GM21423 (cell line): ENCODE results near the gene CHAC1.

Experiments used
- ATAC-seq: cut with Tn5 transposase; IDR thresholded peaks from one replicate; pipeline ENCODE4 v1.9.1; 2021; ENCODE audit warnings: mild to moderate bottlenecking, moderate library complexity; ENCODE audit not compliant: unreplicated experiment

Gene CHAC1

GRCh38 chr15:40922608-40923005, 30.7 kb upstream of the CHAC1 start:
- ATAC-seq: no peak

- ATAC-seq: no peak
Observed at GRCh38 chr15:40923551-40923950, 29.7 kb upstream of the CHAC1 start.

GRCh38 chr15:40925495-40925862, 27.8 kb upstream of the CHAC1 start:
- ATAC-seq: no peak

- no peak for ATAC-seq
Observed at GRCh38 chr15:40925863-40926658, 27.2 kb upstream of the CHAC1 start.

GRCh38 chr15:40926659-40927494, 26.4 kb upstream of the CHAC1 start:
- ATAC-seq: no peak

GRCh38 chr15:40927495-40927872, 25.8 kb upstream of the CHAC1 start:
- no peak for ATAC-seq

GRCh38 chr15:40927873-40928806, 25.1 kb upstream of the CHAC1 start:
- no peak for ATAC-seq

GRCh38 chr15:40928821-40929659, 24.2 kb upstream of the CHAC1 start, which contains the start of gene DLL4:
Gene DLL4 (plus strand): TSS chr15:40929340. CDS start chr15:40929669, 329 bp downstream.
- ATAC-seq: peak; percentile 50

- no peak for ATAC-seq
Observed at GRCh38 chr15:40929660-40930429, 23.4 kb upstream of the CHAC1 start.

GRCh38 chr15:40930430-40931299, 22.6 kb upstream of the CHAC1 start:
- ATAC-seq: no peak

- no peak for ATAC-seq
Observed at GRCh38 chr15:40931300-40932142, 21.8 kb upstream of the CHAC1 start.

GRCh38 chr15:40932156-40932555, 21.1 kb upstream of the CHAC1 start:
- ATAC-seq: no peak

GRCh38 chr15:40932649-40933516, 20.4 kb upstream of the CHAC1 start:
- no peak for ATAC-seq

GRCh38 chr15:40933517-40933902, 19.8 kb upstream of the CHAC1 start:
- ATAC-seq: no peak

- ATAC-seq: no peak
Observed at GRCh38 chr15:40934457-40934856, 18.8 kb upstream of the CHAC1 start.

- no peak for ATAC-seq
Observed at GRCh38 chr15:40936234-40936708, 17.0 kb upstream of the CHAC1 start.
